OCI-LY7 (cell line): Measurements from ENCODE around the gene ENOX2.
A peak's percentile ranks its signal among the peaks of the same experiment; 100 is the strongest.

Experiments used
- CTCF ChIP-seq: fragments of 200-600 bp; sonication (generic); conservative IDR thresholded peaks from 2 replicates; pipeline ENCODE4 v1.5.1; 2014; ENCODE audit warnings: mild to moderate bottlenecking, antibody characterized with exemption, low read length, moderate library complexity, mixed read lengths
- EZH2phosphoT487 ChIP-seq: fragments of 200-600 bp; sonication (generic); IDR thresholded peaks from 2 replicates; pipeline ENCODE4 v1.6.1; 2018; ENCODE audit warnings: low read depth, borderline replicate concordance, mild to moderate bottlenecking, mixed run types, antibody characterized with exemption, low read length, moderate library complexity, mixed read lengths

GRCh38 chrX:130916636-130917422 lies 13.8 kb upstream of the ENOX2 start:
- TF ChIP-seq CTCF (peak; percentile 78), EZH2phosphoT487 (no peak)
